Sigmoid colon (tissue), 7 donors: Measurements from ENCODE around the gene RGS7. TPM values are rescaled to one million over a fixed set of nuclear protein-coding genes. Genes with fewer than 3 reads are reported as not detected.
"Not testable (repeated sequence)": the region's sequence is repeated elsewhere in the genome, so short reads cannot be mapped to it uniquely, and the experiment has no call there.

Experiments used
- DNase-seq: peaks from one replicate; pipeline ENCODE4 v3.0.0-alpha.2; 2019
- H3K27ac ChIP-seq, 4 donors: fragments of 200-600 bp; sonication (generic); one replicate each; pipeline ENCODE4 v1.5.1; 2016 to 2019; ENCODE audit warnings: mild to moderate bottlenecking in 1 of 4
- H3K27me3 ChIP-seq, 3 donors: fragments of 200-600 bp; sonication (generic); one replicate each; pipeline ENCODE4 v1.5.1; 2019; ENCODE audit warnings: mild to moderate bottlenecking in 1 of 3
- H3K36me3 ChIP-seq, 4 donors: fragments of 200-600 bp; sonication (generic); one replicate each; pipeline ENCODE4 v1.5.1; 2016 to 2019
- H3K4me1 ChIP-seq, 4 donors: fragments of 200-600 bp; sonication (generic); one replicate each; pipeline ENCODE4 v1.5.1; 2017 to 2019
- H3K4me3 ChIP-seq, 4 donors: fragments of 200-600 bp; sonication (generic); one replicate each; pipeline ENCODE4 v1.5.1; 2017 to 2019; ENCODE audit warnings: mild to moderate bottlenecking in 2 of 4, moderate library complexity in 1 of 4
- H3K9me3 ChIP-seq, 4 donors: fragments of 200-600 bp in 3 of 4; sonication (generic) in 3 of 4; one replicate each; pipeline versions ENCODE4 v1.5.1 to v1.6.1; 2013 to 2019
- EP300 ChIP-seq, 4 donors: sonication (generic); formaldehyde crosslinking; IDR thresholded peaks; one replicate each; pipeline ENCODE4 v1.6.1; 2017; ENCODE audit warnings: antibody characterized with exemption in 4 of 4
- POLR2A ChIP-seq, 2 donors: fragments of 450-650 bp; IDR thresholded peaks; one replicate each; pipeline ENCODE4 v1.6.1; 2016; ENCODE audit warnings: antibody characterized with exemption in 2 of 2, mild to moderate bottlenecking in 2 of 2, moderate library complexity in 2 of 2
- POLR2AphosphoS5 ChIP-seq, 4 donors: sonication (generic); formaldehyde crosslinking; IDR thresholded peaks; one replicate each; pipeline ENCODE4 v1.6.1; 2017; ENCODE audit warnings: antibody characterized with exemption in 4 of 4
- WGBS, 2 donors: extraction: QIAGEN DNeasy Blood & Tissue Kit; methylation state at CpG; one replicate each; pipeline ENCODE4 v1.1.7; 2013; 5-methylcytosine and 5-hydroxymethylcytosine counted together
- intact Hi-C: fragments of 100-400 bp; cut with DNase I; formaldehyde crosslinking; loops from one replicate; pipeline ENCODE4 v1.15.1; 2023
- polyA plus RNA-seq, 3 donors: library from polyadenylated mRNA; stranded (reverse); fragments of 200-250 nt; gene quantifications; one replicate each; pipeline ENCODE4 v1.2.3, GENCODE V29; 2013
- total RNA-seq, 4 donors: library from RNA; depleted of rRNA; stranded (reverse); fragments of >200 nt; gene quantifications; one replicate each; pipeline ENCODE4 v1.1.0, GENCODE V29; 2016
- TF ChIP-seq, protein P1 (sequence below), 4 experiments: fragments of 450-650 bp in 3 of 4; fragments of 200-600 bp in 1 of 4; IDR thresholded peaks; one replicate each; pipeline ENCODE4 v1.5.1; 2016 to 2019; ENCODE audit warnings: antibody characterized with exemption in 4 of 4, mild to moderate bottlenecking in 3 of 4, moderate library complexity in 2 of 4
- donor health status: healthy with polysubstance abuse.
- donor health status: Bipolar disorder and iron deficiency.
- donor health status: healthy.

The RGS7 gene
- total and polyA plus RNA-seq, 7 donors, result 0.10 to 1.8 (median 0.33) TPM; not detected in 4

DNA sequence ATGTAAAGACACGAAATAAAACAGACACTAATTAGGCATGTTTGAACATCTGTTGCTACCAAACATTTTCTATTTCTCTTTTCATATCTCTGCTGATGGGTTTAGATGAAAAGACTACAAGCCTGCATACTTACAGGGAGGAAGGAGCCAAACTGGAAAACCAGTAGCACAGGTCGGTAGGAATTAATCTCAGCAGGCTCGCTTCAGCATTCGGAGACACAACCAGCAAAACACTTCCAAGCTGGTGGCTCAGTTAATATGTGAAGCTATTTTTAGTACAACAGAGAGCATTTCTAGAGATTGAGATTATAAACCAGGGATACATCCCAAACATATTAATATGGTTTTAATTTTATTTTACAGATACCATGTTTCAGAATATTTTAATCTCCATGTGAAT is 444.2 kb downstream of the RGS7 start:
- TF ChIP-seq POLR2AphosphoS5 (IDR thresholded peaks at IDR 0.05), result no peak
- TF ChIP-seq, protein P1, sequence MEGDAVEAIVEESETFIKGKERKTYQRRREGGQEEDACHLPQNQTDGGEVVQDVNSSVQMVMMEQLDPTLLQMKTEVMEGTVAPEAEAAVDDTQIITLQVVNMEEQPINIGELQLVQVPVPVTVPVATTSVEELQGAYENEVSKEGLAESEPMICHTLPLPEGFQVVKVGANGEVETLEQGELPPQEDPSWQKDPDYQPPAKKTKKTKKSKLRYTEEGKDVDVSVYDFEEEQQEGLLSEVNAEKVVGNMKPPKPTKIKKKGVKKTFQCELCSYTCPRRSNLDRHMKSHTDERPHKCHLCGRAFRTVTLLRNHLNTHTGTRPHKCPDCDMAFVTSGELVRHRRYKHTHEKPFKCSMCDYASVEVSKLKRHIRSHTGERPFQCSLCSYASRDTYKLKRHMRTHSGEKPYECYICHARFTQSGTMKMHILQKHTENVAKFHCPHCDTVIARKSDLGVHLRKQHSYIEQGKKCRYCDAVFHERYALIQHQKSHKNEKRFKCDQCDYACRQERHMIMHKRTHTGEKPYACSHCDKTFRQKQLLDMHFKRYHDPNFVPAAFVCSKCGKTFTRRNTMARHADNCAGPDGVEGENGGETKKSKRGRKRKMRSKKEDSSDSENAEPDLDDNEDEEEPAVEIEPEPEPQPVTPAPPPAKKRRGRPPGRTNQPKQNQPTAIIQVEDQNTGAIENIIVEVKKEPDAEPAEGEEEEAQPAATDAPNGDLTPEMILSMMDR (IDR thresholded peaks at IDR 0.05), result no peak
- no peak for TF ChIP-seq EP300 (IDR thresholded peaks at IDR 0.05)
- no peak for TF ChIP-seq POLR2A (IDR thresholded peaks at IDR 0.05)
- no peak overlapping the region for H3K27ac ChIP-seq
- H3K4me3 ChIP-seq, result no peak overlapping the region
- 76 to 80% methylated on average over 4 of the region's 4 CpGs for WGBS, 2 donors
- H3K4me1 ChIP-seq, result no peaks in the 10 kb centered on the region
- DNase-seq, result no peak
- no peaks in the 10 kb centered on the region for H3K36me3 ChIP-seq
- intact Hi-C loops, result no loop called here
- H3K9me3 ChIP-seq, result no peaks in the 10 kb centered on the region
- H3K27me3 ChIP-seq, result no peaks in the 10 kb centered on the region

DNA sequence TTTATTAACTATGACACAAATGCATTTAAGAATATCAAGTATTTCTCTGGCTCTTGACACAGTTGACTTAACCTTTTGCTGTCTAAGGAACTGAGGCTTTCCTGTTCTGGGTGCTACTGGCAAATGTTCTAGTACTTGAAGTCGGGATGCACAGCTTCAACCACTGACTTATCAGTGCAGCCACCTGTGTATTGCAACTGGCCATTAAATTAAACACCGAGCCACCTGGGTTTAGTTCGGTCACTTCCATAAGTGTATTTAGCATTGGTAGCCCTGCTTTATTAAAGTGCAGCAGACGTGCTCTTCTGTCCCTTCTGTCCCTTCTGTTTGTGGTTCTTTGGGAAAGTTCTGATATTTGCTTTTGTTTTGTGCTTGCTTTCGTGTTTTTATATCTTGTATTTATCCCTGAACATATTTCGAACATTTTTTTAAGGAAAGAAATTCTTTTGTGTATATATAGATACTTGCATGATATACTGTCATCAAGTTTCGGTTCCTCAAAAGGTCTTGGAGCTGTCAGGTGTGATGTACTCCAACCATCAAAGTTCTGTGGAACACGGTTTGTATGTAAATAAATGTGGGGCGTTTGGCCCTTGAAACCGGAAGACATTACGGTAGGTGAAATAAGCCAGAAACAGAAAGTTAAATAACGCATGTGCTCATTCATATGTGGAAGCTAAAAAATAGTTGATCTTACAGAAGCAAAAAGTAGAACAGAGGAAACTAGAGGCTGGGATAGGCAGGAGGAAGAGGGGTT is 447.1 kb downstream of the RGS7 start:
- Histone ChIP-seq H3K36me3 (no peaks in the 10 kb centered on the region), H3K27ac (no peak overlapping the region), H3K9me3 (no peaks in the 10 kb centered on the region), H3K4me1 (no peaks in the 10 kb centered on the region), H3K27me3 (no peaks in the 10 kb centered on the region), H3K4me3 (no peak overlapping the region)
- TF ChIP-seq EP300 (IDR thresholded peaks at IDR 0.05), result no peak
- TF ChIP-seq POLR2AphosphoS5 (IDR thresholded peaks at IDR 0.05), result no peak
- no peak for TF ChIP-seq POLR2A (IDR thresholded peaks at IDR 0.05)
- TF ChIP-seq, protein P1 (IDR thresholded peaks at IDR 0.05), result no peak
- DNase-seq, result no peak
- intact Hi-C loops, result no loop called here
- WGBS, 2 donors, result 71 to 84% methylated on average over 12 of the region's 12 CpGs

DNA sequence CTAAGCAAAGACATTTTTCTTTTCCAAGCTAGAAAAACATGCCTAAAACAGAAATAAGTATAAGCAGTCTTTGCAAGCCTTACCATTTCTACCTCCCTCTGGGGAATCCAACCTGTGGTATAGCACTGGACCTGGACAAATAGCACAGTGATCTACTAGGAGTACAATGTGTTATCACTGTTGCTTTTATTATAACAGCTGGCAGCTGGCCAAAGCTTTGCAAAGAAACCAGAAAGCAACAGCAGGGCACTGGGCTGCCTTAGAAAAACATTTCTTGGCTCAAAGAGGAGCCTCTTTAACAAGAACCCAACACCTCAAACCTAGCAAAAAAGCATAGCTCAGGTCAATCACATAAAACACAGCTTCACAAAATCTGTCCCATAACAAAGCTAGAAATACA is 450.5 kb downstream of the RGS7 start:
- intact Hi-C loops, result no loop called here
- no peaks in the 10 kb centered on the region for H3K36me3 ChIP-seq

DNA sequence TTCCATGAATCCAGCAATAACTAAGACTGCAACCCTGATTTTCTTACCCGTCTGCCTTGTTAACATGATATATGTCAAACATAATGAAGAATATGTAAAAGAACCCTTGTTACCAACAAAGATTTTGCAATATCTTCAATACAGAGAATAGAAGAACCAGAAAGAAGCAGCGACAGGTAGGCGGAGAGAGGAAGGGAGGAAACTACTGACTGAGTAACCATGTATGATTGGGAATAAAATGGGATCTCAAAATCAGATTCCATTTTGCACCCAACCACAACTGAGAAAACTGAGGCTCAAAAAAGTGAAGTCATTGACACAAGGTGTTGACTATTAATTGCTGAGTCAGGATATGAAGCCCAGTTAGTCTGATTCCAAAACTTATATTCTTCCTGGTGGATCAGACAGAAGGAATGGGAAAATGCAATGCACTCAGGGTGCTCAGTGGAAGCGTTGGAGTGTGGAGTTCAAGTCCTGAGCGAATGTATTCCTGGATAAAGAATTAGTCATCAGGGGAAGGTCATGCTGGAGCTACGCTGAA is 451.7 kb downstream of the RGS7 start:
- no peaks in the 10 kb centered on the region for H3K36me3 ChIP-seq
- no peaks in the 10 kb centered on the region for H3K27me3 ChIP-seq
- WGBS, 2 donors, result 92 to 95% methylated on average over 6 of the region's 6 CpGs
- no peak overlapping the region for H3K27ac ChIP-seq
- H3K4me3 ChIP-seq, result no peak overlapping the region
- DNase-seq, result no peak
- TF ChIP-seq POLR2AphosphoS5 (IDR thresholded peaks at IDR 0.05) (no peak), EP300 (IDR thresholded peaks at IDR 0.05) (no peak), POLR2A (IDR thresholded peaks at IDR 0.05) (no peak)
- TF ChIP-seq, protein P1 (IDR thresholded peaks at IDR 0.05), result no peak
- H3K9me3 ChIP-seq, result no peaks in the 10 kb centered on the region
- no peaks in the 10 kb centered on the region for H3K4me1 ChIP-seq
- intact Hi-C loops, result no loop called here

More for the DNA sequence above, 450.5 kb downstream of the RGS7 start:
- Histone ChIP-seq H3K9me3 (no peaks in the 10 kb centered on the region), H3K27ac (no peak overlapping the region), H3K4me1 (no peaks in the 10 kb centered on the region), H3K4me3 (no peak overlapping the region), H3K27me3 (no peaks in the 10 kb centered on the region)
- TF ChIP-seq, protein P1 (IDR thresholded peaks at IDR 0.05), result no peak
- TF ChIP-seq POLR2A (IDR thresholded peaks at IDR 0.05) (no peak), EP300 (IDR thresholded peaks at IDR 0.05) (no peak), POLR2AphosphoS5 (IDR thresholded peaks at IDR 0.05) (no peak)
- no peak for DNase-seq

DNA sequence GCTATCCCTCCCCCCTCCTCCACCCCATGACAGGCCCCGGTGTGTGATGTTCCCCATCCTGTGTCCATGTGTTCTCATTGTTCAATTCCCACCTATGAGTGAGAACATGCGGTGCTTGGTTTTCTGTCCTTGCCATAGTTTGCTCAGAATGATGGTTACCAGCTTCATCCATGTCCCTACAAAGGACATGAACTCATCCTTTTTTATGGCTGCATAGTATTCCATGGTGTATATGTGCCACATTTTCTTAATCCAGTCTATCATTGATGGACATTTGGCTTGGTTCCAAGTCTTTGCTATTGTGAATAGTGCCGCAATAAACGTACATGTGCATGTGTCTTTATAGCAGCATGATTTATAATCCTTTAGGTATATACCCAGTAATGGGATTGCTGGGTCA is 461.6 kb downstream of the RGS7 start:
- H3K27me3 ChIP-seq, H3K36me3 ChIP-seq, H3K9me3 ChIP-seq, H3K27ac ChIP-seq, intact Hi-C loops, DNase-seq, H3K4me3 ChIP-seq, H3K4me1 ChIP-seq: not testable (repeated sequence)
- WGBS, 2 donors, result 81 to 89% methylated on average over 4 of the region's 4 CpGs
